Activated T-cell treated with anti-CD3 and anti-CD28 coated beads for 48 hours (primary cell): ENCODE results near the gene LUZP2.

ENCODE experiments used
- DNase-seq: peaks from one replicate; pipeline ENCODE4 v3.0.0-alpha.2; 2020; ENCODE audit warnings: low read depth

Gene LUZP2

GRCh38 chr11:24496736-24497725 is at the start of gene LUZP2:
TSS of gene LUZP2 (plus strand) at chr11:24497053.
- DNase-seq = no peak

DNA sequence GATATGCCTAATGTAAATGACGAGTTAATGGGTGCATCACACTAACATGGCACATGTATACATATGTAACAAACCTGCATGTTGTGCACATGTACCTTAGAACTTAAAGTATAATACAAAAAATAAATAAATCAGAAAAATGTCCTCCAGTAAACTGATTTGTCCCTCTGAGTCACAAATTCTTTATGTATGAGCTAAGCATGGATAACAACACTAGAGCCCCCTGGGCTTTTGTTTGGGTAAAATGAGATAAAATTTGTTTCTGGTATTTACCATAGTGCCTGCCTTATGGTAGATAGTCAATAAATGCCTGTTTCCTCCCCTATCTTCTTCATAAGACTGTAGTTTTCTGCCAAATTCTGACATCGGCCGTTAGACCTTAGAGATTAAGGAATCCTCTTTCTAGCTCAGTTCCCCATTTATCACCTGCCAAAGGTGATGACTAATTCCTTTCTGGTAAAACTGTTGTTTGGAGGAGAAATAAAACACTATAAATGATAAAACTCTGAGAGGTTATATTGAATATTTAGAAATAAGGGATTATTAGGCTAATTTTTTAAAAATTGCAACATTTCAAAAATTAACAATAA is 43.6 kb upstream of the LUZP2 start:
- no peak for DNase-seq

- no peak for DNase-seq
Observed at GRCh38 chr11:24457985-24458384, 38.9 kb upstream of the LUZP2 start.

- no peak for DNase-seq
Observed at GRCh38 chr11:24470431-24470830, 26.4 kb upstream of the LUZP2 start.

- DNase-seq = no peak
Observed at GRCh38 chr11:24471084-24471483, 25.8 kb upstream of the LUZP2 start.

DNA sequence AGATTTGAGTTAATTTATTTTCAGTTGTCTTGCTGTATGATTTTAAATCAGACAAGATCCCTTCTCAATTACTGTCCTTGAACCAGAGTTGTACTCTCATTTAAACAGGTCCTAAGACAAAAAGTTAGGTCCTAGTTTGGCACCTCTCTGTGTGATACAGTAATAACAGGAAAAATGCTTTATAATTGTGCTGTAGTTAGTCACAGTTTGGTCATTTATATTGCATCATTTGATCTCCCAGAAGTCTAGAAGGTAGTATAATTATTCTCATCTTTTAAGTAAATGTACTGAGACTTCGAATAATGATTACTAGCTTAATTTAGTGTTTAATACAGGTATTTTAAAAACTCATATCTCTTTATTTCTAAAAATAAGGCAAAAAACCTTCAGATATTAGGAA is 18.1 kb upstream of the LUZP2 start:
- DNase-seq = no peak

DNA sequence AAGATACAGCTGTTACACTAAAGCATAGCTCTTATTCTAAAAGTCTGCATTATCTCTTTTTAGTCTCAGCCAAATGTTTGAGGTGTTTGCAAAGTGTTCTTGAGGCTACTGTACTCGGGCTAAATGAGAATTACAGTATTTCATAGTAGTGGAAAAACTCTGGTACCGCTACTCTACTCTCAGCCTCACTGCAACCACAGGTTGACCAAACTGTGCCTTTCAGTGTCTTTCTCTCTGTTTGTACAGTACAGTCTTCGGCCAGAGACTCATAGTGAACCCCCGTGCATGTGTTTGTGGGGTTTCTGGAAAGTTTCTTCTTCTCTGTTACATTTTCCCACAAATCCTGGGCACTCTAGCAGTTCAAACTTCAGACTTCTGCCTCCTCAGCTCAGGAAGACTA is 7.4 kb upstream of the LUZP2 start:
- no peak for DNase-seq

DNA sequence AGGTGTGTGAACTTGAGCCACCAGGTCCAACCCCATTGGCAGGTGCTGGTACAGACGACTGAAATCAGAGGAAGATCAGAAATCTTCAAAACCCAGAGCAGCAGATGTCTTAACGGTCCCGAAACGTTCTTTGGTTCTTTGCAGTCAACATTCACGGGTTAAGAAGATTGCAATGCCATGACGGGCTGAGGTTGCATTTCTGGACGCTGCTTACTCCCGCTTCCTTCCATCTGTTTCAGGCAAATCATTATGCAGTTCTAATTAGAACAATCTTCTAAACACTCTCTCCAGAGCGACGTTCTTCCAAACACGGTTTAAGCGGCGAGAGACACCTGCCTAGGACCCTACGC is 492 bp upstream of the LUZP2 start:
- no peak for DNase-seq

GRCh38 chr11:24497831-24498230 is 978 bp downstream of the LUZP2 start:
- DNase-seq = no peak

- no peak for DNase-seq
Observed at GRCh38 chr11:24502425-24502824, 5.6 kb downstream of the LUZP2 start.

GRCh38 chr11:24509114-24509513 is 12.3 kb downstream of the LUZP2 start:
- DNase-seq = no peak

DNA sequence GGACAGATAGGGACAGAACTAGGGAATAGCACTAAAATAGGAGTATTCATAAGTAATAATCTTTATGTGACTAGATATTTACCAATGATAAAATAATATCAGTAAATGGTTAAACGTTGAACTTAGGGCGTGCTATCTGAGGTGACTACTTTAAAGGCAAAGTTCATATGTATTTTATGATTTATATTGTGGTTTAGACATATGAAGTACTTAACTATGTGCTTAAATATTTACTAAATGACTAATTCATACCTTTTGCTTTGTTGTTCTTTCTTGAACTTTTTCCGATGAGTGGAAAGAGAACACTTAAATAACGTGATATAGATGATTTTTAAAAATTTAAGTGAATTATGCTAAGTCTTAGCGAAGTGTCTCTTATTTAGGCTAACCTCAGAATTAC is 14.7 kb downstream of the LUZP2 start:
- DNase-seq = no peak

DNA sequence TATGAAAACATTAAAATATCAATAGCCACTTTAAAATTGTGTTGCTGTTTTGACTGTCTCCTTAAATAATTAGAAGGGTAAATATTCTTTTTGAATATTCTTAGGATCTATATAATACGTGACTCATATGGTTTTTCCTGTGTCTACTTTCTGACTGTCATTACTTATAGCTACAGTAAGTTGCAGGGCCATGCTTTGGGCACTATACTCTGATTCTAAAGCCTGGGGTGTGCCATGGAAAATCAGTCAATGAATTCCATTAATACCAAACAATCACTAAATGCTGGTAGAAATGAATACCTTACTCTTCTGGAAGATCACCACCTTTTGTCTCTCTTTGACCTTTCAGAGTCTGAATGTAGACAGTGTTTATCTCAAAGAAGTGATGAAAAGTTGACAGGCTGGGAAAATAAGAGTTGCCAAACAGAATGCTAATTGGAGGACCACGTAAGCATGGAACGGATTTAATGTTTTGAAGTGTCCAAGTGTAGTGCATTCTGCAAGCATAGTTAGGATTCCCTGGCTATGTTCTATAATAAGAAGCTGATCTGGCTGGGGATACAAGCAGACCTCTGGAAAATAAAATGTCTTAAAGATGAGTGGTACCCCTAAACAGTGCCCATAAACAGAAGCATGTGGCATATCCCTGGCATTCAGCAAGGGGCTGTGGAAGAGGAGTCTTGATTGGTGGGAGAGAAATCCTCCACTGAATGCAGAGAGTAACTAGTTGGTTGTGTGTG is 16.8 kb downstream of the LUZP2 start:
- no peak for DNase-seq

- DNase-seq = no peak
Observed at GRCh38 chr11:24514219-24514594, 17.4 kb downstream of the LUZP2 start.

DNA sequence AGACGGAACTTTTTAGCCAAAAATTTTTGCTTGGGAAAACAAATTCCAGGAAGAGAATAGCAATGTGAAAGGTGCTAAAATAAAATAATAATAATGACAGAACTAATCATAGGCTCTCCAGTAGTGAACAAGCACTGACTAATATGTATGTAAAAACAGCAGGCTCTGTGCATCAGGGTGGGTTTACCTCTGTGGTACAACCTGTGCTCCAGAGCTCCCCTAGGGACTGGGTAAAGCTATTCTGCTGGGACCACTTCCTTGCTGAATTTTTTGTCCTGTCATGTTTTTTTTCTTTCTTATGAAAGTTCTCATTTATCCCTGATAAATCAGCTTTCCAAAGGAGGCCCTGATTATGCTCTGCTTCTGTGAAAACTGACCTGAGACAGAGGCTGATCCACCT is 18.8 kb downstream of the LUZP2 start:
- DNase-seq = no peak

DNA sequence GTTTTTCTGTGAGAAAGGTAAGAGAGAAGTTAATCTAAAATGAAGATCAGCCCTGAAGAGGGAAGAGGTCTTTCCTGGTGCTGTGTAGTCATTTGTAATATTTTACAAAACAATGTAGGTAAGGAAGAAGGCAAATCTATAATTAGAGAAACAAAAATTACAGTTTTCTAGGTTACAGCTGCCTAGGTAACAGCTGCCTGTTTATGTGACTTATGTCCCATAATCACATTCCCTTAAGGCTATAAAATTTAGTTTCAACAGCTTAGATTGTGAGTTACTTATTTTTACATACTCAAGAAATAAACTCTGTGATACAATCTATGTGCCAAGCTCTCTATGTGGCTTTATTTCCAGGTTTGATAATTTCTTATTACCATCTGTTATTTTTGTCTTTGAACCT is 19.8 kb downstream of the LUZP2 start:
- no peak for DNase-seq

- DNase-seq = no peak
Observed at GRCh38 chr11:24521601-24522000, 24.7 kb downstream of the LUZP2 start.

DNA sequence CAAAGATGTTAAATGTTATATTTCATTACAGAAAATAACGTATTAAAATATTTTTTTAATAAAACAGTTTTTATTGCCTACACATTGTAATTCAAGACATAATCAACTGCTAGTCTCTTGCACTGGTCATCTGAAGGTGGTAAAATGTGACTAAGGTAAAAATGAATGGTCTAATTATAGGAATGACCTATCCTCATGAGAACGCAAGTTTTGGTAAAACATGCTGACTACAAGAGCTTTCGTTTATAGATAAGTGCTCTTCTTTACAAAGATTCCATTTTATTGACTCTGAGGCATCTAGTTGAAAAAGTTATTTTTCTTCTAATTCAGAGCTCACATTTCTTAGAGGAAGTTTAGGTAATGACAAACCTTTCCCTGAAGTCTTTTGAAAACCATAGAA is 27.3 kb downstream of the LUZP2 start:
- no peak for DNase-seq

DNA sequence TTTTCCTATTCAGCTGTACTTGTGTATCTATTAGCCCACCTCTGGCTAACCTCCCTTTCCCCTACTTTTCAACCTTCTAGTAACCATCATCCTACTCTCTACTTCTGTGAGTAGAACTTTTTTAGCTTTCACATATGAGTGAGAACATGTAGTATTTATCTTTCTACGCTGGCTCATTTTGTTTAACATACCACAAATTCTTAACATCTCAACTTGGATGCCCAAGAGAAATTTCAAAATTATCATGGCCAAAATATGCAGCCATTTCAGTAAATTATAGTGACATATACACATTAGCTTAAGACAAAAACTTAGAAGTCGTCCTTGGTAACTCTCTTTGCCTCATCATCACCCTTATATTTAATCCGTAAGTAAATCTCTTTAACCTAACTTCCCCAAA is 34.7 kb downstream of the LUZP2 start:
- no peak for DNase-seq

GRCh38 chr11:24543771-24544170 is 46.9 kb downstream of the LUZP2 start:
- no peak for DNase-seq

DNA sequence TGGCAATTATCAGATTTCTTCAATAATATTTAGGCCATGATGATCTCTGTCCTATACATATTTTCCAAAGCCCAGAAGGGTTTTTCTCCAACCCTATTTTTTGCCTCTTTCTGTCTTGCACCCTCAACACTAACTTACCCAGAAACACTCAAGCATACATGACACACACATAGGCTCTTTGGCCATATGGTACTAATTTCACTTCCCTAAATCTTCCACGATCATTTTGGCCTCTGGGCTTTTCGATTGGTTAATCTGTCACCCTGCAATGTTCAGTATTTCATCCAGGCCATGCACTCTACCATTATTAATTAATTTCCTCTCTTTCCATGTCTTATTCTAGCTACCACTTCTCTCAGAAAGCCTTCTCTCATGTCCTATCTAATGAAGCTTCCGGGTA is 59.8 kb downstream of the LUZP2 start:
- no peak for DNase-seq

DNA sequence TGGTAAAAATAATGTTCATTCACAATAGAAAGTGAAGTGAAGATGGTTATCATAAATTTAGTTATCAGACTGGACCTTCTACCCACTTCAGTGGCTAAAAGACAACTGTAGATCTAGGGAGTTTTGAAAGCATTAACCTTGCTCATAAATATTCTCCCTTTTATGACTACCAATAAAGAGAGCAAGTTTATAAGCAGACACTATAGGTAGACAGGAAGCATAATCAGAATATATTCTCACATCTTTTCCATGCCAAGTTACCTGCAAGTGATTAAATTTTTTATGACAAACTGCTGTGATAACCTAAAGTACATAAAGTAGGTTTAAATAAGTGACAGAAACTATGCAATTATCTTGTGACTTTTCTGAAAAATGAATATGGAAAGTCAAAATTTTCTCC is 62.5 kb downstream of the LUZP2 start:
- DNase-seq = no peak

DNA sequence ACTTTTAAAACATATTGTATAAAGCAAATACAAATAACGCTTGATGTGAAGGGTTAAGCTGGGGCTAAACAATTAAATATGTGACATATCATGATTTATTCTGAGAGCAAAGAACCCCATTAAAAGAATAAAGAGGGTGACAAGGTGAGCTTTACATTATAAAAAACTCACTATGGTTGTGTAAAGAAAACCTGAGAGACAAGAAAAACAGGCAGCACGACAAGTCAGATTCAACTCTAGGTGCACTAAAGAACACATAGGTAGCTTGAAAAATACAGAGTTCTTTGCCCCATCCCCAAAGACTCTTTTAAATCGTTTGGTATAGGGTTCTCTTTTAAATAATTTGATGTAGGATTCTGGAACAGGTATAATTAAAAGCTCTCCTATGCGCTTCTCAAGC is 63.5 kb downstream of the LUZP2 start:
- DNase-seq = no peak
